Transverse colon (tissue), 4 donors: Measurements from ENCODE around the gene MLF2. TPM values are rescaled to one million over a fixed set of nuclear protein-coding genes. Genes with fewer than 3 reads are reported as not detected.

Source experiments
- DNase-seq: peaks from one replicate; pipeline ENCODE4 v3.0.0-alpha.2; 2019
- H3K27ac ChIP-seq, 4 donors: fragments of 200-600 bp; sonication (generic); 2 replicates each; pipeline ENCODE4 v1.5.1; 2016 to 2018; ENCODE audit warnings: inconsistent platforms in 4 of 4
- H3K27me3 ChIP-seq: fragments of 200-600 bp; sonication (generic); 2 replicates; pipeline ENCODE4 v1.5.1; 2017; ENCODE audit warnings: inconsistent platforms
- H3K36me3 ChIP-seq, 4 donors: fragments of 200-600 bp; sonication (generic); 2 replicates each; pipeline ENCODE4 v1.5.1; 2017 to 2019; ENCODE audit warnings: inconsistent platforms in 4 of 4
- H3K4me1 ChIP-seq, 4 donors: fragments of 200-600 bp; sonication (generic); 2 replicates each; pipeline ENCODE4 v1.5.1; 2017 to 2020; ENCODE audit warnings: inconsistent platforms in 4 of 4
- H3K4me3 ChIP-seq, 4 donors: fragments of 200-600 bp; sonication (generic); 1 replicate in 1 of 4; 2 replicates in 3 of 4; pipeline versions ENCODE4 v1.5.1 to v1.6.1; 2017 to 2019; ENCODE audit warnings: inconsistent platforms in 4 of 4
- H3K9me3 ChIP-seq, 2 donors: fragments of 200-600 bp; sonication (generic); 2 replicates each; pipeline ENCODE4 v1.5.1; 2017 to 2019; ENCODE audit warnings: inconsistent platforms in 2 of 2
- EP300 ChIP-seq: sonication (generic); formaldehyde crosslinking; IDR thresholded peaks from one replicate; pipeline ENCODE4 v1.6.1; 2017; ENCODE audit warnings: antibody characterized with exemption, low read depth
- POLR2A ChIP-seq: fragments of 450-650 bp; IDR thresholded peaks from one replicate; pipeline ENCODE4 v1.6.1; 2016; ENCODE audit warnings: antibody characterized with exemption, mild to moderate bottlenecking, moderate library complexity
- POLR2AphosphoS5 ChIP-seq, 3 donors: sonication (generic); formaldehyde crosslinking; IDR thresholded peaks; one replicate each; pipeline ENCODE4 v1.6.1; 2016; ENCODE audit warnings: antibody characterized with exemption in 3 of 3
- WGBS, 2 donors: methylation state at CpG; one replicate each; pipeline ENCODE4 v1.1.5; 2018; ENCODE audit warnings: low coverage in 1 of 2; 5-methylcytosine and 5-hydroxymethylcytosine counted together
- in situ Hi-C, 4 donors: fragments of 200-750 bp; cut with MboI; loops; one replicate each; pipeline versions ENCODE4 v1.15.0 to v1.15.1; 2017; ENCODE audit warnings: low sequenced_read_pairs in 3 of 4, low pct_ligation_motif_present in 1 of 4, low pct_unique_long_range_greater_than_20kb in 1 of 4
- intact Hi-C: fragments of 100-400 bp; cut with DNase I; formaldehyde crosslinking; loops from one replicate; pipeline ENCODE4 v1.15.1; 2023; ENCODE audit warnings: low total_unique reads
- total RNA-seq, 4 donors: library from RNA; depleted of rRNA; stranded (reverse); fragments of >200 nt; gene quantifications; one replicate each; pipeline ENCODE4 v1.1.0, GENCODE V29; 2016
- TF ChIP-seq, protein P1 (sequence below), 5 experiments: fragments of 200-600 bp in 3 of 5; fragments of 450-650 bp in 2 of 5; sonication (generic) in 3 of 5; IDR thresholded peaks; 1 replicate in 2 of 5; 2 replicates in 3 of 5; pipeline ENCODE4 v1.5.1; 2016 to 2017; ENCODE audit warnings: antibody characterized with exemption in 5 of 5, inconsistent platforms in 3 of 5, mild to moderate bottlenecking in 2 of 5, moderate library complexity in 1 of 5

MLF2 gene
- total RNA-seq, 4 donors from 2014 or later, result 100 to 360 (median 164) TPM

GRCh38 chr12:6757028-6757690 lies 4.2 kb upstream of the MLF2 start:
- Histone ChIP-seq H3K27ac (no peak overlapping the region), H3K27me3 (no peaks in the 10 kb centered on the region), H3K4me3 (no peak overlapping the region), H3K4me1 (peaks cover 5 to 15% (median 8%) of the 10 kb centered on the region in 4 donors), H3K9me3 (no peaks in the 10 kb centered on the region), H3K36me3 (no peaks in the 10 kb centered on the region)
- DNase-seq, result no peak
- intact Hi-C loops, result no loop called here
- WGBS, 2 donors, result 74 to 84% methylated on average over 7 to 8 of the region's 8 CpGs
- in situ Hi-C loops, result no loop called here
- no peak for TF ChIP-seq EP300
- TF ChIP-seq, protein P1, sequence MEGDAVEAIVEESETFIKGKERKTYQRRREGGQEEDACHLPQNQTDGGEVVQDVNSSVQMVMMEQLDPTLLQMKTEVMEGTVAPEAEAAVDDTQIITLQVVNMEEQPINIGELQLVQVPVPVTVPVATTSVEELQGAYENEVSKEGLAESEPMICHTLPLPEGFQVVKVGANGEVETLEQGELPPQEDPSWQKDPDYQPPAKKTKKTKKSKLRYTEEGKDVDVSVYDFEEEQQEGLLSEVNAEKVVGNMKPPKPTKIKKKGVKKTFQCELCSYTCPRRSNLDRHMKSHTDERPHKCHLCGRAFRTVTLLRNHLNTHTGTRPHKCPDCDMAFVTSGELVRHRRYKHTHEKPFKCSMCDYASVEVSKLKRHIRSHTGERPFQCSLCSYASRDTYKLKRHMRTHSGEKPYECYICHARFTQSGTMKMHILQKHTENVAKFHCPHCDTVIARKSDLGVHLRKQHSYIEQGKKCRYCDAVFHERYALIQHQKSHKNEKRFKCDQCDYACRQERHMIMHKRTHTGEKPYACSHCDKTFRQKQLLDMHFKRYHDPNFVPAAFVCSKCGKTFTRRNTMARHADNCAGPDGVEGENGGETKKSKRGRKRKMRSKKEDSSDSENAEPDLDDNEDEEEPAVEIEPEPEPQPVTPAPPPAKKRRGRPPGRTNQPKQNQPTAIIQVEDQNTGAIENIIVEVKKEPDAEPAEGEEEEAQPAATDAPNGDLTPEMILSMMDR (IDR thresholded peaks at IDR 0.05), result no peak
- TF ChIP-seq POLR2A, result no peak
- no peak for TF ChIP-seq POLR2AphosphoS5 (IDR thresholded peaks at IDR 0.05)

DNA sequence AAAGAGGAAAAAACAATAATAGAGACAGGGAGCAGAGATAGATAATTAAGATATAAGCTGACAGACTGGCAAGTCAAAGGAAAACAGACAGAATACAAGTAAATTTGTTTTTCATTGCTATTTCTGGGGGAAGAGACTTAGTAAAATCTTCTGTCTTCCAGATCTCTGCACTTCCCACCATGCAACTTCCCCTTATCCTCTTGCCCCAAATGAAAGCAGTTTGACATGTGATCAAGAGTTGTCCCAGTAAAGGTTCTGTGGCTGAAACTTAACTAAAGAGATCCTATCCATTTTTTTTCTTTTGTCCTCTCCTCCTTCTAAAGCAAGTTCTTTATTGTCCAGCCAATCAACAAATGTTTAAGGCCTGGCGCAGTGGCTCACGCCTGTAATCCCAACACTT lies 1.5 kb upstream of the MLF2 start:
- Histone ChIP-seq H3K27me3 (no peaks in the 10 kb centered on the region), H3K36me3 (peaks cover 0 to 18% (median 10%) of the 10 kb centered on the region in 4 donors), H3K9me3 (no peaks in the 10 kb centered on the region), H3K27ac (peak overlapping the region; percentile 98 to 99 (median 99)), H3K4me3 (no peak overlapping the region), H3K4me1 (peaks cover 12 to 22% (median 15%) of the 10 kb centered on the region in 4 donors)
- in situ Hi-C loops (no loop called here), intact Hi-C loops (no loop called here)
- no peak for DNase-seq
- WGBS, 2 donors, result 90 to 91% methylated on average over 2 of the region's 2 CpGs
- TF ChIP-seq EP300 (no peak), POLR2AphosphoS5 (IDR thresholded peaks at IDR 0.05) (no peak), POLR2A (no peak)
- TF ChIP-seq, protein P1 (IDR thresholded peaks at IDR 0.05), result no peak

- in situ Hi-C loops (no loop called here), intact Hi-C loops (no loop called here)
- Histone ChIP-seq H3K4me1 (peaks cover 12 to 22% (median 15%) of the 10 kb centered on the region in 4 donors), H3K4me3 (peak overlapping the region in 2 of 4 donors; percentile 86 to 93), H3K36me3 (peaks cover 0 to 23% (median 13%) of the 10 kb centered on the region in 4 donors), H3K9me3 (no peaks in the 10 kb centered on the region), H3K27me3 (no peaks in the 10 kb centered on the region), H3K27ac (peak overlapping the region; percentile 98 to 99 (median 99))
- no peak for TF ChIP-seq POLR2AphosphoS5 (IDR thresholded peaks at IDR 0.05)
- TF ChIP-seq EP300, result no peak
- TF ChIP-seq, protein P1 (IDR thresholded peaks at IDR 0.05), result peak in 4 of 5 experiments; percentile 4 to 95 (median 92)
- no peak for TF ChIP-seq POLR2A
- DNase-seq, result no peak
- WGBS, 2 donors, result 0 to 17% methylated on average over 1 to 7 of the region's 7 CpGs
These were observed 923 bp upstream of the MLF2 start for GRCh38 chr12:6753772-6754356.

DNA sequence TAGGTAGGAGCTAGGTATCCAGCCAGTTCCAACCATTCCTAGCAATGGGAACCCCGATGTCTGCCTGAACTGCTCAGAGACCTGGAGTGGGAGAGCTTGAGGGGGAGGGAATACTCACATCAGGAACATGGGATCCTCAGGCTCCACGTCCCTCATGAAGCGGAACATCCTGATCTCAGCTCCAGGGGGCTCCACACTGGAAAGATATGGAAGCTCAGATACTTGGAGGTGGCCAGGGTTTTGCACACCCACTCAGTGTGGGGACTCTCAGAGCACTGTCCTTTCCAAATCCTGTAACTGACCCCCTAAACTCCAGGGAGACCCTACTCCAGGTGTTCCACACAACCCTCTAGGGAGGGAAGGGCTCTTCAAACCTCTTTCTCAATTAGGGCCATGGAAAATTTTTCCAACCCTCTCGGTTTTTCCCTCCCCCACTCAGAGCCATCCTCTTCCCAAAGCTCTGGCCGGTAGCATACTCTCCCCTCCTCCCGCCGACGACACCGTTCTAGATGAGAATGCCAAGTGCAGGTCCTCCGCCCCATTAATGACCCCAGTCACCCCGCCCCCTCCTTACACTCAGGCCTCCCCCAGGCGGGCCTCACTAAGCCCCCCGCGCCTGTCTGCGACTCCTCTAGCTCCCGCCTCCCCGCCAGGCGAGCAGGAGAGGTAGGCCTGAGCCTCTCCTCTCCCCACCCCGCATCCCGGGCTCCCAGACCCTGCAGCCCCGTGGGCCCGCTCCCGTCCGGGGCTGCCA lies 597 bp downstream of the MLF2 start:
- Histone ChIP-seq H3K27me3 (no peaks in the 10 kb centered on the region), H3K4me3 (peak overlapping the region; percentile 78 to 93 (median 84)), H3K27ac (peak overlapping the region; percentile 98 to 99 (median 99)), H3K4me1 (peaks cover 12 to 22% (median 15%) of the 10 kb centered on the region in 4 donors), H3K36me3 (peaks cover 0 to 38% (median 21%) of the 10 kb centered on the region in 4 donors), H3K9me3 (no peaks in the 10 kb centered on the region)
- in situ Hi-C loops, result no loop called here
- peak; percentile 50 for DNase-seq
- 7% methylated on average over 16 of the region's 24 CpGs; no CpG with 5 or more reads in 1 of the 2 donors for WGBS, 2 donors
- TF ChIP-seq EP300, result no peak
- TF ChIP-seq, protein P1 (IDR thresholded peaks at IDR 0.05), result peak in 3 of 5 experiments; percentile 13 to 19 (median 19)
- TF ChIP-seq POLR2A, result no peak
- no peak for TF ChIP-seq POLR2AphosphoS5 (IDR thresholded peaks at IDR 0.05)
- intact Hi-C loops, result no loop called here
